ENCODE measurements around the gene CAPSL. TPM values are rescaled to one million over a fixed set of nuclear protein-coding genes. Genes with fewer than 3 reads are reported as not detected.

The CAPSL gene
- total and polyA plus RNA-seq, 2 experiments from 2014 or later: not detected

DNA sequence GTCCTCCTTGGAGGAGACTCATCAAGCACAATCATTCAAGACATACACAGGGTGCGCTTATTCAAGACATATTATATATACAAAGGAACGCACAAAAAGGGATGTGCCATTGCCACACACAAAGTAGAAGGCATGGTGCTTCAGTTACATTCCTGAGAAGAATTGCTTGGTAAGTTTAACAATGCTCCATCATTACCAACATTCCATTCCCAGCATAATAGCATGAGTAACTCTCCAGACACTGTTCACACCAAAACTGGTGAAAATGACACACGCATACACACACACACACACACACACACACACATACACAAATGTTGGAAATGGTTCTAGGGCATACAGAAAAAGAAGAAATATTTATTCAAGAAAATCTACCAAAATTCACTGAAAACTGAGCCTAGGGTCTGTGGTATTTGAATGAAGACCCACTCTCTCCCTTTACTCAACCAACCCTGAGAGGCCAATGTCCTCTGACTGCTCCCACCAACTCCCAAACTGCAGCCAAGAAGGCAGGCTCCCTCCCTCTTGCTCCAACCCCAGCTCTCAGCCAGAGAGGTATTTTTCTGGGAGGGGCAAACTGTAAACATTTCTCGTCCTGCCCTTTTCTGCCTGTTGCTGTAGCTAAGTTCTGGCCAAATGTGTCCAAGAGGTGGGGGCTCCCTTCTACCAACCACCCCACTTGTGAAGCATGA lies 32.9 kb upstream of the CAPSL start:
- Histone ChIP-seq H3K27ac (no peak overlapping the region), H3K27me3 (no peaks in the 10 kb centered on the region), H3K4me1 (ENCODE audit: low read depth) (no peaks in the 10 kb centered on the region), H3K36me3 (no peaks in the 10 kb centered on the region), H3K4me3 (no peak overlapping the region), H3K9me3 (ENCODE audit: low read depth) (no peaks in the 10 kb centered on the region)
- TF ChIP-seq, protein P1, sequence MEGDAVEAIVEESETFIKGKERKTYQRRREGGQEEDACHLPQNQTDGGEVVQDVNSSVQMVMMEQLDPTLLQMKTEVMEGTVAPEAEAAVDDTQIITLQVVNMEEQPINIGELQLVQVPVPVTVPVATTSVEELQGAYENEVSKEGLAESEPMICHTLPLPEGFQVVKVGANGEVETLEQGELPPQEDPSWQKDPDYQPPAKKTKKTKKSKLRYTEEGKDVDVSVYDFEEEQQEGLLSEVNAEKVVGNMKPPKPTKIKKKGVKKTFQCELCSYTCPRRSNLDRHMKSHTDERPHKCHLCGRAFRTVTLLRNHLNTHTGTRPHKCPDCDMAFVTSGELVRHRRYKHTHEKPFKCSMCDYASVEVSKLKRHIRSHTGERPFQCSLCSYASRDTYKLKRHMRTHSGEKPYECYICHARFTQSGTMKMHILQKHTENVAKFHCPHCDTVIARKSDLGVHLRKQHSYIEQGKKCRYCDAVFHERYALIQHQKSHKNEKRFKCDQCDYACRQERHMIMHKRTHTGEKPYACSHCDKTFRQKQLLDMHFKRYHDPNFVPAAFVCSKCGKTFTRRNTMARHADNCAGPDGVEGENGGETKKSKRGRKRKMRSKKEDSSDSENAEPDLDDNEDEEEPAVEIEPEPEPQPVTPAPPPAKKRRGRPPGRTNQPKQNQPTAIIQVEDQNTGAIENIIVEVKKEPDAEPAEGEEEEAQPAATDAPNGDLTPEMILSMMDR (IDR thresholded peaks at IDR 0.05; ENCODE audit: low read depth, low read length): no peak
- DNase-seq (ENCODE audit: low read depth in 1 of 2, low spot score in 1 of 2): no peak

DNA sequence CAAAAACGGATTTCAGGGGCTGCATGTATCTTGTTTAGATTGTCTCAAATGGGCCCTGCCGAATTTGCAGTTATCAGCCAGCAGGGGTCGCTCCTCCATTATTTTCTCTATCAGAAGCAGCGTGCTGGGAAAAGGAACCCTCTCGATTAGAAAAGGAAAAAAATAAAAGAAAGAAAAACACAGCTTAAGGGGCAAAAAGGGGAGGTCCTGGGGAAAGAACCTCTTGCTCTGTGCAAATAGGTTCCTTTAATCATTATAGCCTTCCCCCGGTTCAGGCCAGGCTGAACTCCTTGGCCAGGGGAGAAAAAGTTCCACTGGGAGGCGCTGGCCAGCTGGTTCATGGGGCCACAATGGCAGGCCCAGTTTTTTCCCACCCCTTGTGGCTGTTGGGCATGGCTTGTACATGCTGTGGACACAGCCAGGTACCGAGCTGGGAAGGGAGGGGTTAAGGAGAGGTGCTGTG lies 25.0 kb upstream of the CAPSL start:
- H3K4me1 ChIP-seq (ENCODE audit: low read depth): no peaks in the 10 kb centered on the region
- no peak overlapping the region for H3K4me3 ChIP-seq
- TF ChIP-seq, protein P1 (IDR thresholded peaks at IDR 0.05; ENCODE audit: low read depth, low read length): peak; percentile 27
- H3K27ac ChIP-seq: no peak overlapping the region
- no peaks in the 10 kb centered on the region for H3K27me3 ChIP-seq
- DNase-seq (ENCODE audit: low read depth in 1 of 2, low spot score in 1 of 2): no peak
- no peaks in the 10 kb centered on the region for H3K36me3 ChIP-seq
- H3K9me3 ChIP-seq (ENCODE audit: low read depth): no peaks in the 10 kb centered on the region

DNA sequence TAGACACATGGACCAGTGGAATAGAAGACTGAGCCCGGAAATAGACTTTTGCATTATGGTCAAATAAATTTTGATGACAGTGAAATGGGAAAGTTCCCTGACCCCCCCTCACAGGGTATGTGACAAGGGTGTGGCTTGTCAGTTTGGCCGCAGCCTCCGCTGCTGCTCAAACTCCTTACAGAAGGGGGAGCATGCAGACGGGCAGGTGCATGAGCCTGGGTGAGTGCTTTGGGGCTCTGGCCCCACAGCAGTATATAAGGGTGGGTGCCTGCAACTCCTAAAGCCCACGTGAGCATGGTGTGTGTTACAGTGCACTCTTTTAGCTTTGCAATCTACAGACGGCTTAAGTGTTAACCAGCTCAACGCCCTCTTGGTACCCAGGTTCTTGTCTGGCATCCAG lies 21.9 kb upstream of the CAPSL start:
- Histone ChIP-seq H3K27me3 (no peaks in the 10 kb centered on the region), H3K9me3 (ENCODE audit: low read depth) (no peaks in the 10 kb centered on the region), H3K27ac (no peak overlapping the region), H3K4me1 (ENCODE audit: low read depth) (no peaks in the 10 kb centered on the region), H3K36me3 (no peaks in the 10 kb centered on the region), H3K4me3 (no peak overlapping the region)
- DNase-seq (ENCODE audit: low read depth in 1 of 2, low spot score in 1 of 2): no peak
- TF ChIP-seq, protein P1 (IDR thresholded peaks at IDR 0.05; ENCODE audit: low read depth, low read length): no peak

DNA sequence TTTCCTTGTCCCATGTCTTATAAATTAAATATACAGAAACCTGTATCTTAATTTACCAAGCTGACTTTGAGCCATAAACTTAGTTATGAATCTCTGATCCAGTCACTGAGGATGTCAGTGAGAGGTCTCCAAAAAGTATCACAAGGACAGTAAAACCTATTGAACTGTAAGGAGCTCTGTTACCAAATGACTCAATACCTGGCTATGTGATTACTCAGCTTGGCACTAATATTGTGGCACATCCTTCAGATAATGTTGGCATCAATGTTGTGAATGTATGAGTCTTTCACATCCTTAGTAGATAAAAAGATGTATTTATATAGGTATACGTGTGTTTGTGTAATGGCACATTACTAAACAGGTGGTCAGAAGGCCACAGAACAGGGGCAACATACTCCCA lies 18.0 kb upstream of the CAPSL start:
- TF ChIP-seq, protein P1 (IDR thresholded peaks at IDR 0.05; ENCODE audit: low read depth, low read length): no peak
- no peaks in the 10 kb centered on the region for H3K4me1 ChIP-seq (ENCODE audit: low read depth)
- H3K4me3 ChIP-seq: no peak overlapping the region
- H3K9me3 ChIP-seq (ENCODE audit: low read depth): no peaks in the 10 kb centered on the region
- H3K27ac ChIP-seq: no peak overlapping the region
- H3K27me3 ChIP-seq: no peaks in the 10 kb centered on the region
- no peaks in the 10 kb centered on the region for H3K36me3 ChIP-seq
- no peak for DNase-seq (ENCODE audit: low read depth in 1 of 2, low spot score in 1 of 2)

DNA sequence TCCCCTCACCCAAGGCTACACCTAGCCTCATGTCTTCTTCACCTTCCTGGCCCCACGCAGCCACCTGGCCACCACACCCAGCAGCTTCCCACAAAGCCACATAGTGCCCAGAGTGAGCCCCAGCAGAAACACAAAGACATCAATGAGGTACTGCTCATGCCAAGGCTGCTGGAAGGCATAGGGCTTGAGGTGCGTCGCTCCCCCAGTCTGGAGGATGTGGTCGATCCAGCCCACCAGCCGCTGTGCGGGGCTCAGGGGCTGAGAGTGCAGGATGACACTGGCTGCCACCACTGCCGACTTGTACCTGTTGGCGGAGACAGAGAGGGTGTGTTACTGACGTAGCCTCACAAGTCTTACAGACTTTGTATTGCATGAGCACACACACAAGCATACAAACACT lies 15.8 kb upstream of the CAPSL start:
- H3K4me1 ChIP-seq (ENCODE audit: low read depth): no peaks in the 10 kb centered on the region
- no peak overlapping the region for H3K27ac ChIP-seq
- no peaks in the 10 kb centered on the region for H3K36me3 ChIP-seq
- no peak overlapping the region for H3K4me3 ChIP-seq
- H3K27me3 ChIP-seq: no peaks in the 10 kb centered on the region
- no peaks in the 10 kb centered on the region for H3K9me3 ChIP-seq (ENCODE audit: low read depth)
- TF ChIP-seq, protein P1 (IDR thresholded peaks at IDR 0.05; ENCODE audit: low read depth, low read length): no peak
- no peak for DNase-seq (ENCODE audit: low read depth in 1 of 2, low spot score in 1 of 2)
